ENCODE measurements around the gene ZC3H18.

Gene ZC3H18

GRCh38 chr16:88623858-88624257, 53.7 kb downstream of the ZC3H18 start:
- DNase-seq (ENCODE audit: low read depth in 2 of 2): no peak

- DNase-seq (ENCODE audit: low read depth in 2 of 2): no peak
Measured at GRCh38 chr16:88624481-88624880, 54.3 kb downstream of the ZC3H18 start.

- no peak for DNase-seq (ENCODE audit: low read depth in 2 of 2)
Measured at GRCh38 chr16:88624977-88625576, 54.9 kb downstream of the ZC3H18 start.

GRCh38 chr16:88626646-88627045, 56.4 kb downstream of the ZC3H18 start:
- DNase-seq (ENCODE audit: low read depth in 2 of 2): no peak

- DNase-seq (ENCODE audit: low read depth in 2 of 2): no peak
Measured at GRCh38 chr16:88627531-88628411, 57.6 kb downstream of the ZC3H18 start.

DNA sequence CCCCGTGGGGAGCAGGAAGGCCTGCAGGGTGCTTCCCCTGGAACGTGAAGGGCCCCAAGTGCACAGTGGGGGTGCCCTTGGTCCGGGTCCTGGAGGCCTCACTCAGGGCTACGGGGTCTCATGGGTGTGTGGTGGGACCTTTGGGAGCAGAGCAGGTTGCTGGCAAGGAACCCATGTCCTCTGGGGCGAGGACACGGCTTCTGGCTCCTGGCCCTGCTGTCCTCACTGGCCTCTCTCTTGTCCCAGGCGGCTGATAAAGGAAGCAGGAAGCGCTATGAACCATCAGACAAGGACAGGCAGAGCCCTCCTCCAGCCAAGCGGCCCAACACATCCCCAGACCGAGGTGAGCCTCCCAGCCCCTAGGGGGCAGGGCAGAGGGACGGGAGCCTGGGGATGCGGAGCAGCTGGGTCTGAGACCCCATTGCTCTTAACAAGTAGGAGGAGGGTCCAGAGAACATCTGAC, 58.3 kb downstream of the ZC3H18 start:
- DNase-seq (ENCODE audit: low read depth in 2 of 2): no peak

DNA sequence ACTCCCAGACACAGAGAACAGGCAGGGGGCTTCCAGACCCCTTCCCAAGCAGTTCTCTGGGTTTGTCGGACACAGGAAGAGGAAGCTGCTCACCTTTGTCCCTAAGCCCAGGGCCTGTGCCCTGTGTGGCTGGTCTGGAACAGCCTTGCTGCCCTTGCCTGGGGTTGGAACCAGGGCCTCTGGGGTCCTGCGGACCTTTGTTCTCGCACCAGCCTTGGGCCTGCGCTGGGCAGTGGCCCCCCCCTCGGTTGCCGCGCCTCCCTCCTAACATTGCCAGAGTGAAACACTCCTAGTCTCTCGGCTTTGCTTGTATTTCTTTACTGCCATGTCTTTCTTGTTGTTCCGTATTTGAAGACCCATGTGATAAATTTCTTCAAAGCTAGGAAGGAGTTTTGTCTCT, 59.6 kb downstream of the ZC3H18 start:
- no peak for DNase-seq (ENCODE audit: low read depth in 2 of 2)

GRCh38 chr16:88630433-88630832, 60.2 kb downstream of the ZC3H18 start:
- no peak for DNase-seq (ENCODE audit: low read depth in 2 of 2)

DNA sequence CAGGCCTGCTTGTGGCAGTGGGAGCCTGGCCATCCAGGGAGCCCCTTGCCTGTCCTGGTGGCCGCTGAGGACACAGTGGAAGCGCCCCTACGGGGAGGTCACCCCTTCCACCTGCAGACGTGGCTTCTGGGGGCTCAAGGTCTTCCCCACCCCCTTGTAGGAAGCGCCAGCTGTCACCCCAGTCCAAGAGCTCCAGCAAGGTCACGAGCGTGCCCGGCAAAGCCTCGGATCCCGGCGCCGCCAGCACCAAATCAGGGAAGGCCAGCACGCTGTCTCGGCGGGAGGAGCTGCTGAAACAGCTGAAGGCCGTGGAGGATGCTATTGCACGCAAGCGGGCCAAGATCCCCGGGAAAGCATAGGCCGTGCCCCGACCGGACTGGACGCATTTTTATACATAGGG, 60.7 kb downstream of the ZC3H18 start:
- DNase-seq (ENCODE audit: low read depth in 2 of 2): no peak

GRCh38 chr16:88631384-88631783, 61.2 kb downstream of the ZC3H18 start:
- DNase-seq (ENCODE audit: low read depth in 2 of 2): no peak

- DNase-seq (ENCODE audit: low read depth in 2 of 2): no peak
Measured at GRCh38 chr16:88631920-88632586, 61.9 kb downstream of the ZC3H18 start.

DNA sequence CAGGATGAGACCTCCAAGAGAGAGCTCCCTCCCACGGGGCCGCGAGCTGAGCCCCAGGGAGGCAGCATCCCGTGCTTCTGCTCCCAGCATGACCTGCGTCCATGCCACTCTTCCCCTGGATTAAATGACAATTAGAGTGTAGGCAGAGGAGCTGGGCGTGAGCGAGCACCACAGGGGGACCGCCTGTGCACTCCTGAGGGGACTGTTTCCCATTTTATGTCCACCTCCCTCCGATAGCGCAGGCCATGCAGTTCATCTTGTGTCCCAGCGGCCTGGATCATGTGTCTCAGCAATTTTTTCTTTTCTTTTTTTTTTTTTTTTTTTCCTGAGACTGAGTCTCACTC, 62.4 kb downstream of the ZC3H18 start:
- DNase-seq (ENCODE audit: low read depth in 2 of 2): no peak

DNA sequence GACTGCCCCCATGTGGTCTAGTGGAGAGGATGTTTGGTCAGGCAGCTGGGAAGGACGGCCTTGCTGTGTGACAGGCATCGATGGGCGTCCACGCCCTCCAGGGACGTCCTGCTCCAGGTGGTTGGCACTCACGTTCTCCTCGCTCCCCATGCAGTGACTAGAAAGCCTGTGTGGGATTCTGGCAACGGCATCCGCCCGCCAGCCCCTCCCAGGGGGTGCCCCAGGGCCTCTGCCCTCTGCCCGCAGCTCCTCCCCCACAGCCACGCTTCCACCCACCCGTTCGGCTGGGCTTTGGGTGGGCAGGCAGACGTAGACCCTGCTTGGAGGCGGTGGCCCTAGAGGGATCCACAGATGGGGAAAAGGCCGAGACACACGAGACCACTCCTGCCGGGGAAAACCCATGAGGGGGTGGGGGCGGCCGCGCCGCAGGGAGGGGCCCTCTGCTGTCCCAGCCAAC, 63.5 kb downstream of the ZC3H18 start:
- DNase-seq (ENCODE audit: low read depth in 2 of 2): peak in 1 of 2 donors; percentile 40

DNA sequence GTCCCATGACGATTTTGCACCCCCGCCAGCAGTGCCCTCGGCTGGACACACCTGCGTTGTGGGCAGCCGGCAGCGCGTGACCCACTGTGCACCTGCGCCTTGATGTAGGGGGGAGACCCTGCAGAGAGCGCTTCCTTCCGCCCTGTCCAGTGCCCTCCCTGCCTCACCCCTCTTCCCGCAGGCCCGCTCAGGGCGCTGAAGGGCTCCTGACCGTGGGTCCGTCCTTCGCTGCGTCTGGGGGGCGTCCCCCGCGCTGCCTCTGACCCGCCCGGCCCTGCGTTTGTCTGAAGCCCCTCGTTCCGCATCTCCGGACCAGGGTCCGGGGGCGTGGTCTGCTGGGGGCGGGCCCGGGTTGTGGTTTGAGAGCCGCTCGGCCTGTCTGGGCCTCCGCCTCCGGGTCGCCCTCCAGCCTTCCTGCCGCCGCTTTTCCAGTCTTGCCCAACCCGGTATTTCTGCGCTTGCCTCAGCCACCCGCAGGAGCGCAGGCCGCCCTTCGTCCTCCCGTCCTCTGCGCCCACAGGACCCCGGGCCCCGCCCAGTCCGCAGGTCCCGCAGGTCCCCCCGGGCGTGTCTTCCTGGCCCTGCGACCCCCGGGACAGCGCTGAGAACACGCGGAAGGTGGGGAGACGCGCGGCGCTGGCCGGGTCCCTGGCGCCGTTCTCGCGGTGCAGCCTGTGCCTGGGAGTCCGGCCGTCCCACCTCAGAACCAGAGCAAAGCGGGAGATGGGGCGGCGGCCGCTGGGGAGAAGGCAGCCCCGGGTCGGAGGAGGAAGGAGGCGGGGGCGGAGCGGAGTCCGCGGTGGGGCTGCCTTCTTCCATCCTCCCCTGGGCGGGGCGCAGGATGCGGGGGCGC, 64.2 kb downstream of the ZC3H18 start:
- peak in 1 of 2 donors; percentile 47 for DNase-seq (ENCODE audit: low read depth in 2 of 2)

DNA sequence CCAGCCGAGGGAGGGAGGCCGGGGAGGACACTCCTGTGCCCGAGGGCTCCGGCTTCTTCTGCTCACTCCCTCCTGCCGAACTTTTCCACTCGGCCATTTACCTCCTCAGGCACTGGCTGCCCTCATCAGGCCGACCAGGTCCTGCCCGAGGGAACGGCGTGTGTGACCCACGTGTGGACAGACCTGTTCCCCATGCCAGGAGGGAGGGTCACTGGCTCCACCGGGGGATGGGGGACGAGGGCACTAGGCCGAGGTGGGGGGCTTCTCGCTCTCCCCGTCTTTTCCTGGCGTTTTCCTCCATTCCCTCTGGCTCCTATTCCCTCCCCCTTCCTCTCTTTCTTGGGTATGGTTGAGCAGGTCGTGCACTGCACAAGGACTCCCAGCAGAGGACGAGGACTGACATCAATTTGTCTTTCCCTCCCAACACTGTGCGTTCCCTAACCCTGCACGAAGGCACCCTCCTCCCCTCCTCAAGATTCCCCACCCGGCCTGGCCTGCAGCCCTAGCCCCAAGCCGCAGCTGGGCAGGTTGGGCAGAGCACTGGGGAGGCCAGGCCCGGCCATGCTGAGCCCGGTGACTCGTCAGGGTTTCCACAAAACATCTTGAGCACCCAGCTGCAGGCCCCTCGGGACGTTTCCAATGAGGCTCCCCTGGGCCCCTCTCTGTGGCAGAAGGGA, 64.9 kb downstream of the ZC3H18 start:
- no peak for DNase-seq (ENCODE audit: low read depth in 2 of 2)

GRCh38 chr16:88635671-88636319, 65.6 kb downstream of the ZC3H18 start:
- no peak for DNase-seq (ENCODE audit: low read depth in 2 of 2)

DNA sequence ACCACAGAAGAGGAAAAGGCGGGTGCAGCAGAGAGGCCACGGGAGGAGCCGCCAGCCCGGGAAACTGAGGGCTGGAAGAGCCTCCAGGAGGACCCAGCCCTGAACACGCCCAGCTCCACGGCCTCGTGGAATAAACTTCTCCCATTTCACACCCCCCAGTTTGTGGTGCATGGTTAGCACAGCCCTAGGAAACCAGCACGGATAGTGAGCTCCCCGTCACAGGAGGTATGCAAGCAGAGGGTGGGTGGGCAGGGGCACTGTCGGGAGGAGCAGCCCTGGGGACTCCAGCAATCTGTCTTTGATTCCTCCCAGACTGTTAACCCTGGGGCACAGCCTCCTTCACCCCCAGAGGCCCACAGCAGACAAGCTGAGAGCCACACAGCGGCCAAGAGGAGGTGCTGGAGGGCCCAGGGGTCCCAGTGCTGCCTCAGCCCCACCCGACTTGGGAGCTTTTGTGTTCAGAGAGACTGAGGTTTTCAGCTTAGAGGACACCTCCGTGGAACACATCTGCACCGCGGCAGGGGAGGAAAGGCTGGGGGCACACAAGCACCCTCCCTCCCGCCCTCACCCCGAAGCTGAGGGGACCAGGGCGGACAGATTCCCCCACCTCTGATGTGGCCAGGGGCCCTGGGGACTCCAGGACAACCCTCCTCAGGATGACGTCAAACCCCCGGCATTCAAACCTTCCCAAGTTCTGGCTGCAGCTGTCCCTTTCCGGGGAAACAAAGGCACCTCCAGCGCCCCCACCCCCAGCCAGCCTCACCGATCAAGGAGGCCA, 66.5 kb downstream of the ZC3H18 start:
- DNase-seq (ENCODE audit: low read depth in 2 of 2): no peak

DNA sequence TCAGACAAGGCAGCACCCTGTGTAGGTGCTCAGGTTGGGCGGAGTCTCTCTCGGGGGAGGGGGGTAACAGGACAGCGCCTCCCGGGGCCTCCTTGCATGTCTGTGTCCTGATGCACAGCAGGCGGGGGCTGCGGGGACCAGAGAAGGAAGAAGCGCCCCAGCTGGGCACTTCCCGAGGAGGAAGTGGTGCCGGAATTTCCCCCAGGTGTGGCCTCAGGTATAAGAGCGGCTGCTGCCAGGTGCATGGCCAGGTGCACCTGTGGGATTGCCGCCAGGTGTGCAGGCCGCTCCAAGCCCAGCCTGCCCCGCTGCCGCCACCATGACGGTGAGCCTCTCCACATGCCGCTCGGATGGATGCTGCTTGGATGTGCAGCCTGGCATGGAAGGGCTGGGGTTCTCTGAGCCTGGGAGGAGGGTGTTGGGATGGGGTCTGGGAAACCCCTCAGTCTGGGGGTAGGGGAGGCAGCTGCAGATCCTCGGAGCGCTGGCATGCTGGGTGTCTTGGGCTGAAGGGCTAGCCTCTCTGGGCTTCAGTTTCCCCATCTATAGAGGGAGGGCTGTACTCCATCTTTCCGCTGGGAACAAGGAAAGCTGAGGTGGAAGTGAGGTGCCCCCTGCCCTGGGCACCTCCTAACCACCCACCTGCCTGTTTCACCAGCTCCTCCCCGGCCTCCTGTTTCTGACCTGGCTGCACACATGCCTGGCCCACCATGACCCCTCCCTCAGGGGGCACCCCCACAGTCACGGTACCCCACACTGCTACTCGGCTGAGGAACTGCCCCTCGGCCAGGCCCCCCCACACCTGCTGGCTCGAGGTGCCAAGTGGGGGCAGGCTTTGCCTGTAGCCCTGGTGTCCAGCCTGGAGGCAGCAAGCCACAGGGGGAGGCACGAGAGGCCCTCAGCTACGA, 68.4 kb downstream of the ZC3H18 start, which contains the start of gene IL17C:
IL17C (plus strand) TSS at position 250 of the 908 bp plus-strand sequence; CDS start at position 320, 70 bp downstream.
- DNase-seq (ENCODE audit: low read depth in 2 of 2): no peak

Data from stimulated activated CD4-positive, alpha-beta T cell treated with anti-CD3 and anti-CD28 coated beads, Interleukin-4, amount 100 ng/mL, for 48 hours (primary cell).